GM12878 (cell line): ENCODE results near the gene LPCAT2. TPM values are rescaled to one million over a fixed set of nuclear protein-coding genes. Genes with fewer than 3 reads are reported as not detected.

Source experiments
- ATAC-seq: fragments of 200-7000 bp; cut with Tn5 transposase; 3 replicates; pipeline ENCODE4 v1.9.1; 2020; ENCODE audit warnings: mild to moderate bottlenecking, moderate library complexity
- BruUV-seq: library from RNA; stranded (reverse); fragments of 400-500 nt; replicated peaks from 2 replicates; lab custom pipeline; 2021; lab: Mats Ljungman, UMichigan
- CTCF ChIA-PET: fragments of 300-600 bp; sonication (Branson Sonifier 250); formaldehyde crosslinking; extraction: SDS; loops from one replicate; lab custom pipeline; 2021; ENCODE audit warnings: inconsistent platforms; lab: Yijun Ruan, JAX
- POLR2A ChIA-PET: fragments of 350-600 bp; formaldehyde crosslinking; extraction: SDS; loops from one replicate; lab custom pipeline; 2021; ENCODE audit warnings: inconsistent platforms; lab: Charles Lee
- RAD21 ChIA-PET: fragments of 300-600 bp; sonication (Branson Sonifier 250); formaldehyde crosslinking; loops from one replicate; lab custom pipeline; 2023; ENCODE audit warnings: antibody characterized with exemption; ENCODE audit not compliant: unreplicated experiment; lab: Charles Lee
- SMC1A ChIA-PET: fragments of 300-600 bp; sonication (Branson Sonifier 250); formaldehyde crosslinking; loops from one replicate; lab custom pipeline; 2023; ENCODE audit not compliant: unreplicated experiment, uncharacterized antibody; lab: Charles Lee
- DNase-seq: peaks from one replicate; pipeline ENCODE4 v3.0.0-alpha.2; 2011; ENCODE audit warnings: low read depth, low spot score
- FAIRE-seq: peaks from 3 replicates; lab custom pipeline; 2011; peaks lifted over from hg19 to GRCh38; lab: Jason Lieb, UNC
- H2AFZ ChIP-seq: 2 replicates; pipeline ENCODE4 v1.6.0; 2011; ENCODE audit warnings: low read depth, low read length, control low read depth; ENCODE audit not compliant: control insufficient read depth
- H3K27ac ChIP-seq: 2 replicates; pipeline ENCODE4 v1.5.1; 2011; ENCODE audit warnings: control low read depth; ENCODE audit not compliant: control insufficient read depth, insufficient read depth
- H3K27me3 ChIP-seq, 2 experiments: replicated peaks in 1 of 2; 2 replicates each; pipeline versions ENCODE4 v1.6.0 to v1.6.1; 2011; ENCODE audit warnings: low read length in 1 of 2; ENCODE audit not compliant: control insufficient read depth in 2 of 2, insufficient read depth in 2 of 2
- H3K36me3 ChIP-seq, 2 experiments: 2 replicates each; pipeline ENCODE4 v1.5.1; 2011; ENCODE audit warnings: low read length in 1 of 2; ENCODE audit not compliant: control insufficient read depth in 2 of 2, insufficient read depth in 2 of 2
- H3K4me1 ChIP-seq: 2 replicates; pipeline ENCODE4 v1.6.1; 2011; ENCODE audit warnings: mild to moderate bottlenecking, low read length, moderate library complexity, mixed read lengths; ENCODE audit not compliant: control insufficient read depth, insufficient read depth
- H3K4me2 ChIP-seq: 2 replicates; pipeline ENCODE4 v1.6.0; 2011; ENCODE audit warnings: control low read depth; ENCODE audit not compliant: control insufficient read depth, insufficient read depth
- H3K4me3 ChIP-seq: fragments of 200-600 bp; sonication (generic); 2 replicates; pipeline ENCODE4 v1.5.1; 2016
- H3K79me2 ChIP-seq: 2 replicates; pipeline ENCODE4 v1.6.0; 2011; ENCODE audit warnings: low read length; ENCODE audit not compliant: control insufficient read depth, insufficient read depth
- H3K9ac ChIP-seq: 2 replicates; pipeline ENCODE4 v1.8.0; 2011; ENCODE audit warnings: low read length, control low read depth, mixed read lengths; ENCODE audit not compliant: control insufficient read depth, insufficient read depth
- H3K9me3 ChIP-seq: replicated peaks from 3 replicates; pipeline ENCODE4 v1.5.1; 2011; ENCODE audit warnings: mild to moderate bottlenecking, low read length; ENCODE audit not compliant: control insufficient read depth, insufficient read depth
- H4K20me1 ChIP-seq: 2 replicates; pipeline ENCODE4 v1.6.0; 2011; ENCODE audit not compliant: control insufficient read depth, insufficient read depth
- BCL11A ChIP-seq: IDR thresholded peaks from 2 replicates; pipeline ENCODE4 v1.6.1; 2011; ENCODE audit warnings: low read depth, low read length
- EGR1 ChIP-seq, 2 experiments: IDR thresholded peaks; 1 replicate in 1 of 2; 2 replicates in 1 of 2; pipeline ENCODE4 v1.6.1; 2011 to 2012; ENCODE audit warnings: low read depth in 2 of 2, low read length in 2 of 2, borderline replicate concordance in 1 of 2, mild to moderate bottlenecking in 1 of 2, moderate library complexity in 1 of 2
- ETV6 ChIP-seq, 2 experiments: fragments of 450-650 bp in 1 of 2; IDR thresholded peaks in 1 of 2; conservative IDR thresholded peaks in 1 of 2; 2 replicates each; pipeline ENCODE4 v1.6.1; 2014; ENCODE audit warnings: antibody characterized with exemption in 1 of 2, borderline replicate concordance in 1 of 2, low read depth in 1 of 2, mild to moderate bottlenecking in 1 of 2, moderate library complexity in 1 of 2
- HCFC1 ChIP-seq: fragments of 150-350 bp; IDR thresholded peaks from 2 replicates; pipeline ENCODE4 v1.6.1; 2014; ENCODE audit warnings: low read length
- KAT2A ChIP-seq: conservative IDR thresholded peaks from 2 replicates; pipeline ENCODE4 v1.6.1; 2011; ENCODE audit warnings: low read depth, low read length; ENCODE audit not compliant: control insufficient read depth
- MEF2B ChIP-seq: fragments of 450-650 bp; IDR thresholded peaks from 2 replicates; pipeline ENCODE4 v1.6.1; 2018; ENCODE audit warnings: mild to moderate bottlenecking, moderate library complexity; ENCODE audit not compliant: partially characterized antibody, poor library complexity, severe bottlenecking
- MXI1 ChIP-seq: fragments of 150-350 bp; IDR thresholded peaks from 2 replicates; pipeline ENCODE4 v1.6.1; 2011; ENCODE audit warnings: low read depth, mild to moderate bottlenecking, inconsistent platforms, low read length, improper control_type of control experiment
- MYB ChIP-seq: fragments of 150-350 bp; IDR thresholded peaks from 2 replicates; pipeline ENCODE4 v1.6.1; 2014; ENCODE audit warnings: mild to moderate bottlenecking, low read depth, low read length, borderline replicate concordance
- NR2C1 ChIP-seq: fragments of 450-650 bp; IDR thresholded peaks from 2 replicates; pipeline ENCODE4 v1.6.1; 2017; ENCODE audit warnings: antibody characterized with exemption, mild to moderate bottlenecking, moderate library complexity
- PAX8 ChIP-seq: fragments of 450-650 bp; IDR thresholded peaks from 2 replicates; pipeline ENCODE4 v1.6.1; 2017; ENCODE audit warnings: mild to moderate bottlenecking, moderate library complexity
- POLR2AphosphoS2 ChIP-seq: IDR thresholded peaks from 2 replicates; pipeline ENCODE4 v1.6.1; 2011; ENCODE audit warnings: low read depth, mild to moderate bottlenecking, low read length, improper control_type of control experiment, moderate library complexity
- RAD51 ChIP-seq: fragments of 450-650 bp; IDR thresholded peaks from 2 replicates; pipeline ENCODE4 v1.6.1; 2016; ENCODE audit warnings: moderate library complexity, mild to moderate bottlenecking, inconsistent platforms
- SMAD1 ChIP-seq: fragments of 450-650 bp; IDR thresholded peaks from 2 replicates; pipeline ENCODE4 v1.6.1; 2018; ENCODE audit warnings: mild to moderate bottlenecking, low read depth; ENCODE audit not compliant: partially characterized antibody
- SUZ12 ChIP-seq: fragments of 200-600 bp; sonication (generic); IDR thresholded peaks from one replicate; pipeline ENCODE4 v1.6.1; 2018; ENCODE audit warnings: antibody characterized with exemption, mild to moderate bottlenecking; ENCODE audit not compliant: unreplicated experiment
- WRNIP1 ChIP-seq: IDR thresholded peaks from 2 replicates; pipeline ENCODE4 v1.6.1; 2011; ENCODE audit warnings: low read depth, low read length, improper control_type of control experiment, borderline replicate concordance
- ZBTB11 ChIP-seq: fragments of 450-650 bp; formaldehyde crosslinking; IDR thresholded peaks from 2 replicates; pipeline ENCODE4 v1.5.0; 2022; ENCODE audit warnings: mild to moderate bottlenecking, missing genetic modification characterization
- ZNF217 ChIP-seq: fragments of 450-650 bp; IDR thresholded peaks from 2 replicates; pipeline ENCODE4 v1.6.1; 2017; ENCODE audit warnings: antibody characterized with exemption, mild to moderate bottlenecking
- WGBS: methylation state at CpG from one replicate; pipeline ENCODE4 v1.1.6; 2016; ENCODE audit warnings: low lambda C conversion rate; ENCODE audit not compliant: insufficient replicate concordance, insufficient coverage; ENCODE audit errors: missing lambda C conversion rate; 5-methylcytosine and 5-hydroxymethylcytosine counted together
- in situ Hi-C: fragments of 300-500 bp; cut with MboI; formaldehyde crosslinking; loops from 9 replicates; pipeline ENCODE4 v1.14.3; 2018; ENCODE audit warnings: mixed read lengths
- intact Hi-C: fragments of 100-400 bp; cut with micrococcal nuclease; formaldehyde crosslinking; loops from one replicate; pipeline ENCODE4 v1.14.2; 2022; ENCODE audit not compliant: unreplicated experiment
- polyA plus RNA-seq, 11 experiments: library from polyadenylated mRNA; depleted of rRNA in 4 of 11; unstranded in 6 of 11; stranded (reverse) in 5 of 11; fragments of >200 nt; fragmentation: Nextera tagmentation in 4 of 11; fragmentation: Illumina TruSeq in 1 of 11; extraction: Ambion mirVana in 4 of 11; extraction: Trizol in 1 of 11; gene quantifications; 1 replicate in 1 of 11; 2 replicates in 10 of 11; pipeline versions ENCODE4 v1.2.1 to v1.2.3, GENCODE V29; 2011 to 2016; ENCODE audit warnings: inconsistent platforms in 2 of 11, missing spikeins in 2 of 11, low read depth in 1 of 11
- total RNA-seq, 4 experiments: library from RNA; depleted of rRNA in 3 of 4; stranded (reverse); fragments of >200 nt in 3 of 4; fragmentation: Illumina TruSeq in 1 of 4; extraction: Trizol in 1 of 4; gene quantifications; 2 replicates each; pipeline versions ENCODE4 v1.2.1 to v1.2.3, GENCODE V29; 2013 to 2021
- TF ChIP-seq, protein P1 (sequence below): fragments of 450-650 bp; formaldehyde crosslinking; IDR thresholded peaks from 2 replicates; pipeline ENCODE4 v1.4.0; 2022; ENCODE audit warnings: mild to moderate bottlenecking, moderate library complexity

The LPCAT2 gene
- total and polyA plus RNA-seq, 10 of the 15 experiments (the other 5 are each of a cell fraction or from before 2014, with no cell fraction given), result 0.01 TPM; not detected in 9

GRCh38 chr16:55561319-55561848 lies 52.5 kb downstream of the LPCAT2 start (continued):
- TF ChIP-seq, protein P1, sequence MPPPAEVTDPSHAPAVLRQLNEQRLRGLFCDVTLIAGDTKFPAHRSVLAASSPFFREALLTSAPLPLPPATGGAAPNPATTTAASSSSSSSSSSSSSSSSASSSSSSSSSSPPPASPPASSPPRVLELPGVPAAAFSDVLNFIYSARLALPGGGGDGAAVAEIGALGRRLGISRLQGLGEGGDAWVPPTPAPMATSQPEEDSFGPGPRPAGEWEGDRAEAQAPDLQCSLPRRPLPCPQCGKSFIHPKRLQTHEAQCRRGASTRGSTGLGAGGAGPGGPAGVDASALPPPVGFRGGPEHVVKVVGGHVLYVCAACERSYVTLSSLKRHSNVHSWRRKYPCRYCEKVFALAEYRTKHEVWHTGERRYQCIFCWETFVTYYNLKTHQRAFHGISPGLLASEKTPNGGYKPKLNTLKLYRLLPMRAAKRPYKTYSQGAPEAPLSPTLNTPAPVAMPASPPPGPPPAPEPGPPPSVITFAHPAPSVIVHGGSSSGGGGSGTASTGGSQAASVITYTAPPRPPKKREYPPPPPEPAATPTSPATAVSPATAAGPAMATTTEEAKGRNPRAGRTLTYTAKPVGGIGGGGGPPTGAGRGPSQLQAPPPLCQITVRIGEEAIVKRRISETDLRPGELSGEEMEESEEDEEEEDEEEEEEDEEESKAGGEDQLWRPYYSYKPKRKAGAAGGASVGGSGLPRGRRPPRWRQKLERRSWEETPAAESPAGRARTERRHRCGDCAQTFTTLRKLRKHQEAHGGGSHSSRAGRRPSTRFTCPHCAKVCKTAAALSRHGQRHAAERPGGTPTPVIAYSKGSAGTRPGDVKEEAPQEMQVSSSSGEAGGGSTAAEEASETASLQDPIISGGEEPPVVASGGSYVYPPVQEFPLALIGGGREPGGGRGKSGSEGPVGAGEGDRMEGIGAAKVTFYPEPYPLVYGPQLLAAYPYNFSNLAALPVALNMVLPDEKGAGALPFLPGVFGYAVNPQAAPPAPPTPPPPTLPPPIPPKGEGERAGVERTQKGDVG, result no peak
- no peak for TF ChIP-seq SUZ12
- no peak for TF ChIP-seq SMAD1
- TF ChIP-seq ETV6 (conservative IDR thresholded peaks at IDR 0.05 in 1 of 2, IDR thresholded peaks at IDR 0.05 in 1 of 2; ENCODE audit: borderline replicate concordance in 1 of 2, low read depth in 1 of 2), result no peak
- no peak for TF ChIP-seq ZNF217
- no peak for TF ChIP-seq WRNIP1
- no peak for TF ChIP-seq PAX8
- TF ChIP-seq HCFC1, result no peak
- TF ChIP-seq MEF2B, result no peak
- no peak for TF ChIP-seq BCL11A
- no peak for TF ChIP-seq MXI1

DNA sequence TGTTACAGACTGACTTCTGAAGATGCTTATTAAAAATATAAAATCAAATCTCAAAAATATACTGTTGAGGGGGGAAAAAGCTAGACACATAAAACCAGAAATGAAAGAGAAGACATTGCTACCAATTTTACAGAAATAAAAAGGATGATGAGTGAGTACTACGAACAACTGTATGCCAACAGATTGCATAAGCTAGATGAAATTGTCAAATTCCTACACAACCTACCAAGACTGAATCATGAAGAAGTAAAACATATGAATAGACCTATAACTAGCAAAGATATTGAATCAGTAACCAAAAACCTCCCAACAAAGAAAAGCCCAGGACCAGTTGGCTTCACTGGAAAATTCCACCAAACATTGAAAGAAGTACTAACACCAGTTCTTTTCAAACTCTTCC lies 54.1 kb downstream of the LPCAT2 start:
- 0% methylated on average over 1 of the region's 1 CpG for WGBS
- ChIA-PET POLR2A (no interaction called here), RAD21 (no interaction called here), CTCF (no interaction called here), SMC1A (no interaction called here)
- ATAC-seq (no peak), FAIRE-seq (no peak), DNase-seq (no peak)
- intact Hi-C loops (no loop called here), in situ Hi-C loops (no loop called here)
- Histone ChIP-seq H3K27ac (no peak overlapping the region), H3K4me3 (no peak overlapping the region), H3K9me3 (no peaks in the 10 kb centered on the region), H3K4me2 (no peak overlapping the region), H4K20me1 (no peaks in the 10 kb centered on the region), H3K79me2 (no peaks in the 10 kb centered on the region), H2AFZ (no peak overlapping the region), H3K27me3 (no peaks in the 10 kb centered on the region), H3K4me1 (no peaks in the 10 kb centered on the region), H3K36me3 (no peaks in the 10 kb centered on the region), H3K9ac (no peak overlapping the region)
- BruUV-seq, result no TSS peak
- no peak for TF ChIP-seq ZBTB11
- no peak for TF ChIP-seq MYB
- TF ChIP-seq EGR1 (IDR thresholded peaks at IDR 0.05; ENCODE audit: borderline replicate concordance in 1 of 2, low read depth in 2 of 2, low read length in 2 of 2), result no peak
- no peak for TF ChIP-seq POLR2AphosphoS2
- TF ChIP-seq KAT2A, result no peak
- TF ChIP-seq RAD51, result no peak
- no peak for TF ChIP-seq NR2C1
